GM04503 (cell line): ENCODE data around the gene TTC7B.
"Not testable (repeated sequence)": the region's sequence is repeated elsewhere in the genome, so short reads cannot be mapped to it uniquely, and the experiment has no call there.

Source experiments
- DNase-seq: peaks from one replicate; pipeline ENCODE4 v3.0.0-alpha.2; 2012; ENCODE audit warnings: low read depth

The TTC7B gene, protein sequence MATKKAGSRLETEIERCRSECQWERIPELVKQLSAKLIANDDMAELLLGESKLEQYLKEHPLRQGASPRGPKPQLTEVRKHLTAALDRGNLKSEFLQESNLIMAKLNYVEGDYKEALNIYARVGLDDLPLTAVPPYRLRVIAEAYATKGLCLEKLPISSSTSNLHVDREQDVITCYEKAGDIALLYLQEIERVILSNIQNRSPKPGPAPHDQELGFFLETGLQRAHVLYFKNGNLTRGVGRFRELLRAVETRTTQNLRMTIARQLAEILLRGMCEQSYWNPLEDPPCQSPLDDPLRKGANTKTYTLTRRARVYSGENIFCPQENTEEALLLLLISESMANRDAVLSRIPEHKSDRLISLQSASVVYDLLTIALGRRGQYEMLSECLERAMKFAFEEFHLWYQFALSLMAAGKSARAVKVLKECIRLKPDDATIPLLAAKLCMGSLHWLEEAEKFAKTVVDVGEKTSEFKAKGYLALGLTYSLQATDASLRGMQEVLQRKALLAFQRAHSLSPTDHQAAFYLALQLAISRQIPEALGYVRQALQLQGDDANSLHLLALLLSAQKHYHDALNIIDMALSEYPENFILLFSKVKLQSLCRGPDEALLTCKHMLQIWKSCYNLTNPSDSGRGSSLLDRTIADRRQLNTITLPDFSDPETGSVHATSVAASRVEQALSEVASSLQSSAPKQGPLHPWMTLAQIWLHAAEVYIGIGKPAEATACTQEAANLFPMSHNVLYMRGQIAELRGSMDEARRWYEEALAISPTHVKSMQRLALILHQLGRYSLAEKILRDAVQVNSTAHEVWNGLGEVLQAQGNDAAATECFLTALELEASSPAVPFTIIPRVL

DNA sequence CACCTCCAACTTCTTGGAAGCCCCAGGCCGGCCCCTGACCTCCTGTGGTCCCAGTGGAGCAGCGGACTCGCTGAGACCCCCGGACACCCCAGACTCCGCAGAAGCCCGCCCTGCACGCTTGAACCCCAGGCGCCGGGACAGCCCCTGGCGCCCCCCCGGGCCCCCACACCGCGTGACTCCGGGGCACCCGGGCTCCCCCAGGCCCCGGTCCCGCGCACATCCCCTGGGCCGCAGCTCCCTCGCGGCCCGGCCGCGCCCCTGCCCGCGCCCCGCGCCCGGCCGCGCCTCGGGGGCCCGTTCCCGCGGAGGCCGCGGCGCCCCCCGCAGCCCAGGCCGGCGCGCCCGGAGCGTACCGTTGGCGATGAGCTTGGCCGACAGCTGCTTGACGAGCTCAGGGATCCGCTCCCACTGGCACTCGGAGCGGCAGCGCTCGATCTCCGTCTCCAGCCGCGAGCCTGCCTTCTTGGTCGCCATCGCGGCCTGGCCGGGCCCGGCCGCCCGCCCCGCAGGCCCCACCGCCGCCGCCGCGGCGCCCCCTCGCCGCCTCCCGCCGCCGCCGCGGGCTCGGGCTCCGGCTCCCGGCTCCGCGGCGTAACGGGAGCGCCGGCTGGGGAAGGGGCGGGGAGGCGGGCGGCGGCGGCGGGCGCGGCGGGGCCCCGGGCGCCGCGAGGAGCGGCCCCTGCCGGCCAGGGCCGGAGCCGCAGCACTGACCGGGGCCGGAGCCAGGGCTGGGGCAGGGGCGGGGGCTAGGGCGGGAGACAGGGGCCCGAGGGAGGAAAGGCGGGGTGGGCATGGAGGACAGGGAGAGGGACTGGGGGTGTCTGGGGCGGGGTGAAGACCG is at the start of gene TTC7B:
TTC7B (minus strand) TSS at position 609 of the 841 bp plus-strand sequence; CDS start at position 474, 135 bp downstream.
- DNase-seq = no peak

DNA sequence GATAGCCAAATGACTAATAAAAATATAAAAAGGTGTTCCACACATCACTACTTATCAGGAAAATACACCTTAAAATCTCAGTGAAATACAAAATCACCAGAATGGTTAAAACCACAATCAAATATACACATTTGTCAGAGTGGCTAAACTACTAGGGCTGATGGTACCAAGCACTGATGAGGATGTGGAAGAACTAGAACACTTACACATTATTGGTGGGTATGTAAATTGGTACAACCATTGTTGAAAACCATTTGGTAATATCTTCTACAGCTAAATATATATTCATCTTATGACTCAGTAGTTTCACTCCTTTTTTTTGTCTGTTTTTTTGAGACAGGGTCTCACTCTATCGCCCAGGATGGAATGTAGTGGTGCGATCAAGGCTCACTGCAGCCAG is 48.5 kb upstream of the TTC7B start:
- no peak for DNase-seq

DNA sequence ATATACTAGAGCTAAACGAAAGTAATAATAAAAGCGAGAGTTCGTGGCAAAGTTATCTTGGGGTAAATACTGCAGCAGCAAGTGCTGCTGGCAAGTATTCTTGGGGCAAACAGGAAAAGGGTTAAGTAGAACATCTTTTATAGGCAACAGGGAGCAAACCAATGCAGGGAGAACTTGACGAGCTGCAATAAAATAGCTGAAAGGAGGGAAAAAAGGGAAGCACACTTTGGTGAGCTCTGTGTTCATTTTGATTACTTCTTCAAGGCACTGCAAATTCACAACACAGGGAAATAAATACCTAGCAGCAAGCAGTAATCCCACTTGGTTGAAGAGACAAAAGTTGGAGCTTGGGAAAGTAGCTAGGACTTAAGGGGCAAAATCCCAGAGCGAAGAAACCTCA is 42.3 kb upstream of the TTC7B start:
- DNase-seq = no peak

DNA sequence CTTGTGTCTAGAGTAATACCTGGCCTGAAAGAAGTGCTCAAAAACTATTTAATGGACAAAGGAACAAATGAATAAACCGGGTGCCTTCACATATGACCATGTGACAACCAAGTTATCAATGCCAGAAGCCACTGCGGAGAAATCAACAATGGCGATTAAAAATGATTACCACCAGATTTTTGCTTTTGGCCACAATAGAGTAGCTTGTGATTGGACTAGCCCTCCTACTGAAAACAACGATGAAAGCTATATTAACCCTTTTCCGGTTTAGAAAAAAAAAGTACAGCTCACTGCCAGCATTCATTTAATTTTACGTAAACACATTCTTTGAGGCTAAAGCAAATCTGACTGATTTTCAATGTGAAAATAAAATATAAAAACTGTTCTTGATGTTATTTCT is 41.6 kb upstream of the TTC7B start:
- DNase-seq = no peak

DNA sequence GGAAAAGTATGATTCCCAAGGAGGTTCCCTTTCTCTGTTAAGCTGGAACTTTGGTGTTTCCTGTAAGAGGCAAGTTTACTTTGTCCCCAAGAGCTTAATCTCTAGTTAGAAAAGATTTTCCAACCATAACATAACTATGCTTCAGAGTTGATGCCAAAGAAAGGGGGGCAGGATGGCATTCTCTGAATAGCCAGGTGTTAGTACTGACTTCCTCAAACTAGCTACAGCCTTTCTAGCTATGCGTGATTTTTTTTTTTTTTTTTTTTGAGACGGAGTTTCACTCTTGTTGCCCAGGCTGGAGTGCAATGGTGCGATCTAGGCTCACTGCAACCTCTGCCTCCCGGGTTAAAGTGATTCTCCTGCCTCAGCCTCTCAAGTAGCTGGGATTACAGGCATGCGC is 39.9 kb upstream of the TTC7B start:
- not testable (repeated sequence) for DNase-seq

DNA sequence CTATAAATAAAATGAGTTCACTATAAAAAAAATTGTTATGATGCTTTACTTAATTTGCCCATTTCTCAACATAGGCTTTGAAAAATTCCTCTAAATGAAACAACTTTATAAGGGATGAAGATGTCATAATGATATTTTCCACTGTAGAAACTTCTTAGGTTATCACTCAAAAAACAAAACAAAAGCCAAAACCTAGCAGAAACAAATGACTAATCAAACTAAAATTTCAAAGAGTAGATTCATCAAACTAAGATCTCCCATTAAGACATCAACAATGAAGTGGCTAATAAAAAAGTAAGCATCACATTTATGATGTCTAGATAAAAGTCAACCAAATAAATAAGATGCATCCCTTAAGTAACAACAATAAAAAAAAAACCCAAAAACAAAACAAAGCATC is 36.9 kb upstream of the TTC7B start:
- DNase-seq = no peak

DNA sequence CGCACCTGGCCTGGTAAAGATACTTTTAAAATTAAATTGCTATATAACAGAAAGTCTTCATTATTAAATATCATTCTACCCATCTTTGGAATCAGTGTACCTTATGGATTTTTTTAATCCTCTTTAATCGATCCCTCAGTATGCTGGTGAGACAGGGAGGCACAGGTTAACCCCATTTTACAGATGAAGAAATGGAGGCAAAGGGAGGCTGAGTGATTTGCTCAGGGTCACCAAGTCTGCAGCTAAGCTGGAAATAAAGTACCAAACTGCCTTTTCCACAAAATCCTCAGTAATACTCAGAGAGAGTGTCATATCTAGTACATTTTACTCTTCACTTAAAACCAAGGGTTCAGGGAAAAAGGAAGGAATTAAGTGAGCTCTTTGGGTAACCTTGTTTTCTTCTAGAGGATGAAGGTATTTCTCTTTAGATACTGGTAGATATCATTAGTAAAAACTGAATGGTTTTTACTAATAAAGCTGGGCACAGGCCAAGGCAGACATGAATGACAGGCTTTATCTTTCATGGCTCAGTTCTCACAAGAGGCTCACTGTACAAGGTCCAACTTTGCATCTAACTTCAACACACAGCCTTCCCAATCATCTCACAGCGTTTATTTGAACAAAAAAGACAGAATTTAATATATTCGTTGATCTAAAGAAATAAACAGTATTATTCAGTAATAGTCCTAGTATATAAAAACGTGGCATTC is 35.3 kb upstream of the TTC7B start:
- no peak for DNase-seq

DNA sequence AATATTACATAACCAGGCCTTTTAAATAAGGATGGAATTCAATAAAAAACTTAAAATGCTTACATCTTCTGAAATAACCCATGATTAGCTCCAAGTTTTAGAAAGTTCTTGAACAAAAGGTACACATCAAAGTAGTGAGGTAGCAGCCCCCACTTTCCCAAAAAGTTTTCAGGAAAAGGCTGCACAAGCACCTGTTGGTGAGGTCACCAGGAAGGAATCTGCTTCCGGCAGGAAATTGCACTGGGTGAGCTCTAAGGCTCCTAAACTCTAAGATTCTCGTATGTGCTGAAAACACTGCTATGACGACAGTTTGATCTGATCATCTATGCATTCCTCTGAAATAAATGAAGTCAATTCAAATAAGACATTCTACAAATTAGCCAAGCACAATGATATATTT is 34.3 kb upstream of the TTC7B start:
- DNase-seq = no peak

DNA sequence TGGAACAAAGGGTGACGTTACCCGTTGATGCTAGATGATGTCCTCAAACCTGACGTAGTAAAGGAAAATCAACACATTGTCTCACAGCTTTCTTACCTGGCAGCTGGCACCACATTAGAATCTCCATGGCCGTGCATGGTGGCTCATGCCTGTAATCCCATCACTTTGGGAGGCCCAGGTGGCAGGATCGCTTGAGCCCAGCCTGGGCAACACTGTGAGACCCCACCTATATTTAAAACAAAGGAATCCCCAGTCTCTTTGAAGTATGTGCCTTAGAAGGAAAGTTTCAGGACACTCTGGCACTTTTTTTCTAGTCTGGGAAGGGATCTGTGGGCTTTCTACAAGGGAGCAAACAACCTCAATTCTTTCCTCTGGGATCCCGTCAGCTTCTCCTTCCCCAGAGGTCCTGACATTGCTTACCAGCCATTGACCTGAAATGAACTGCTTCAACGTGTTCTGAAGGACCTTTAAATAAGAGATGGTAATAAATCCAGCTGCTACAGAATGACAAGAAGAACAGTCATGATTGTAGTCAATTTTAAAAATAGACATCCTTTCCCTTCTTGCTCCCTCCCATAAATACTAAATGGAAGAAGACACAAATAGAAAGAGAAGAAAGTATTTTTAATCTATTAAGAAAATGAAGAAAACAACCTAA is 33.7 kb upstream of the TTC7B start:
- DNase-seq = no peak

DNA sequence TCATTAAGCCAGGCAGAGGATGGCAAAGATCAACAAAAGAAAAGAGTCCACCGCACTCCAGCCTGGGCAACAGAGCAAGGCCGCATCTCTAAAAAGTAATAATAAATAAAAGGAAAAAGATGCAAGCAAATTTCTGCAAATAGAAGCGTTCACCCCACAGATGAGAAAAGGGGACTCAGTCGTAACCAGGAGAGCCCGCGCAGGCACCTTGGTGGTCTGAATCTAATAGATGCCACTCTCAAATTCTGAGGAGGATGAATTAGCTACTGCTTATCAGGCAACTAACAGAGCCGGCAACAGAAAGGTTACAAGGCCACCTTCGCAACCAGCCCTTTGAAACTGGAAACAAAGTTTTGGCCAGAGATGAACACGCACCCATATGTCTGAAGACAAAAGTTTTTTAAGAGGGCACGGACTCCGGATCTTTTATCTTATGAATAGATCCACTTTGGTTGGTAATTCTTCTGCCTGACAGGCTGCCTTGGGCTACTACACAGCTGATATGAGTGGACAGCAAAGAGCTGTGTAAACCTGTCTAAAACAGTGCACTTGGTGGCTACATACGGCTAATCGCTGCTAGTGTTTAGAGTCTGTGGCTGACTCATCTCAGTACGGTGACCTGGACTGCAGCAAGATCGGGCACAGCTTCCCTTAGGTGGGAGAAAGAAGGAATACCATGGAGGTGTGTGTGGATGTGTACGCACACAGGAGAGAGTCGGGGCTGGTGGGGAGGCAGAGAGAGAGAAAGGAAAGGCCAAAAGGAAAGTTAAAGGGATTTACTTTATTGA is 32.9 kb upstream of the TTC7B start:
- no peak for DNase-seq

DNA sequence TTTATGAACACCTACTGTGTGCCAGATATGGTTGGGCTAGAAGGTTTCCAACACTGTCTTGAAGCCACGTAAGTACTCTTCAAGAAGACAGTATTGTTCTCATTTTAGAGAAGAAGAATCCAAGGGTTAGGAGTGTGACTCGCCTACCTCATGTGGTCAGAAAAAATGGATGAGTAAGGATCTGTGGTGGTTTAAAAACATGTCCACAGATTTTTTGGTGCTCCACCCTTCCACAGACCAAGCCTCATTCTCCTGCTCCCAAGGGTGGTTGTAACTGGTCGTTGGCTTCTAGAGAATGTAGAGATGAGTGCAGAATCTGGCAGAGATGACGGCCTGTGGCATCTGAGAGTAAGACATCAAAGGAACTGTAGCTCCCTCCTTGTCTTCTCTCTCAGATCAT is 30.3 kb upstream of the TTC7B start:
- peak; percentile 78 for DNase-seq

DNA sequence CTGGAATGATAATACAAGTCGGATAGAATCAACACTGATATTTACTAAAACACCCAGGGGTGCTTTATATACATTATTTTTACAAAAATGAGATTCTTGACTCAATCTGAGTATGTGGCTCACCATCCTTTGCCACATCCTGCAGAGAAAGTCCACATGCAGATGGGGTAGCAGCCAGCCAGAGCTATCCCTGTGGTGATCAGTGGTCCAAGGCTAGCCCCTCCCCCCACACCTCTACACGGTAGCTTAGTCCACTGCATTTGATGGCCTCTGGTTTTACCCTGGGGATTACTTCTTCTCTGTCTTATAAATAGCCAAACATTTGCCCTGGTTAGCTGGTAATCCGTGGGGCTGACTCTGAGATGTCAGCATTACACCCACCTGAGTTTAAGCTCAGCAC is 28.1 kb upstream of the TTC7B start:
- DNase-seq = no peak

DNA sequence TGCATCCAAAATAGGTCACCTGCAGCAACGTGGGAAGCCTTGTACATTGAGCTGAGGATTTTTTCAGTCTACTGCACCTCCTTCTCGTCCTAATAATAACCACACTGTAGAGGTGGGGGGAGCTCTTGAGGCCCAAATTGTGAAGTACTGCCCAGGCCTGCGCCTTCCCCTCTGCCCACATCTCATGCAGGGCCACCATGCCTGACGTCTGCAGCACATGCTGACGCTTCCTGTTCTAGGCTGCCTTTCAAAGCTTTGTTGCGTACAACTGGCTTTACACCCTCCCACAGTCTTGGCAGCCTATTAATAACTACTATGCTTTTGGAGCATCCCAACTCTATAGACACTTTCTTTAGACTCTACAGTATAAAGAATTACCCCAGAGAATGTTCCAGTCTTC is 26.5 kb upstream of the TTC7B start:
- no peak for DNase-seq

DNA sequence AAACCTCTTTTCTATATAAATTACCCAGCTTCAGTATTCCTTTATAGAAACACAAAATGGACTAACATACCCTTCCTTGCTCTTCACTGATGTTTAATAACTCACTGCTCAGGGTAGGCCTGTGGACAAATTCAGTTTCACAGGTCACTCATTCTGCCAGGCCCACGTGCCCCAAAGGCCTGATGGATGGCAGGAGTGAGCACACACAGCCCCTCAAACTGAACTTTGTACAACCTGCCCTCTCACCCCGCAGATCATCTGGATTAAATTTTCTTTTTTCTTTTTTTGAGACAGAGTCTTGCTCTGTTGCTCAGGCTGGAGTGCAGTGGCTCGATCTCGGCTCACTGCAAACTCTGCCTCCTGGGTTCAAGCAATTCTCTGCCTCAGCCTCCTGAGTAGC is 24.4 kb upstream of the TTC7B start:
- not testable (repeated sequence) for DNase-seq

DNA sequence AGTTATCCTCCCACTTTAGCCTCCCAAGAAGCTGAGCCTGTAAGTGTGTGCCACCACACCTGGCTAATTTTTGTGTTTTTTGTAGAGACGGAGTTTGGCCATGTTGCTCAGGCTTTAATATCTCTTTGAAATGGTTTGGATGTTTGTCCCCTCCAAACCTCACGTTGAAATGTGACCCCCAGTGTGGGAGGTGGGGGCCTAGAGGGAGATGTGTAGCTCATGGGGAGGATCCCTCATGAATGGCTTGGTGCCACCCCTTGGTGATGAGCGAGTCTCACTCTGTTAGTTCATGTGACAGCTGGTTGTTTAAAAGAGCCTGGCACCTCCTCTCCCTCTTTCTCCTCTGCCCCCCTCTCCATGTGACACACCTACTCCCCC is 23.6 kb upstream of the TTC7B start:
- no peak for DNase-seq

DNA sequence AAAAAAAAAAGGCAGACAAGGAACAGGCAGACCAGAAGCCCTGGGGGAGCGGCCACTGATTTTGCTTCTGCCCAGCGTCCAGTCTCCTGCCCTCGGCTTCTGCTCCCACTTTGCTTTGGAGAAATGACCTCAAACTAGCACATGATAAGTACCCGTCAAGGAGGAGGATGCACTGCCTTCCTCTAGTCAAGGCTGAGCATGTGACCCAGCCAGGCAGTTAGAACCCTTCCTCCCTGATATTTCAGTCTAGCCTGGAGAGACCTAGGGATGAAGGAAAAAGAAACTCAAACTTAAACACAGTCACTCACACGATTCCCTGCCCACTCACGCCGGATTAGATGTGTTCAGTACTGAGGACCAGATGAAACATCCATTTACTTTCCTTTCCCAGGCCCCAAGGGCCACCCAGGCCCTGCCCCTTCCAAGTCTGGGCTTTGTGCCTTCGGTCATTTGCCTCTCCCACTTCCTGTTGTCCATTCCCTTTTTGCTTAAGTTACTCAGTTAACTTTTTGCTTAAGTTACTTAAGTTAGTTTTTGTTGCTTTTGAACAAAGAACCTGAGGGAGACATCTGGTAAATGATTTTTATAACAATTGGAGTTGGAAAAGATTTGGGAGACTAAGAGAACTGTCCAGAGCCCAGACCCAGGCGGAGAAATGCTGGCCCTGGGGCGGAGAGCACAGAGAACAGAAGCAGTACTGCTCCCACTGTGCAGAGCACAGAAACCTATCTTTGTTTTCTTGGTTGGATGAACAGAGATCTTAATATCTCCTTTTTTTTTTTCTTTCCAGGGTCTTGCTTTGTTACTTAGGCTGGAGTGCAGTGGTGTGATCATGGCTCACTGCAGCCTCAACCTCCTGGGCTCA is 23.0 kb upstream of the TTC7B start:
- peak; percentile 45 for DNase-seq

DNA sequence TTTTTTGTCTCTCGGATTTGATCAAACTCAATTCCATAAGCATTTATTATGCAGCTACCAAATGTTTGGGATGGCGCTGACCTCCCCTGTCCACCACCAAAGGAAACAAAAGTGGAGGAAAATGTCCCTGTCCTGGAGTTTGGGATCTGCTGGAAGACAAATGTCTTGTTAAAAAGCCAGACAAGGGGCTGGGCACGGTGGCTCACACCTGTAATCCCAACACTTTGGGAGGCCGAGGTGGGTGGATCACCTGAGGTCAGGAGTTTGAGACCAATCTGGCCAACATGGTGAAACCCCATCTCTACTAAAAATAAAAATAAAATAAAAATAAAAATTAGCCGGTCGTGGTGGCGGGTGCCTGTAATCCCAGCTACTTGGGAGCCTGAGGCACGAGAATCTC is 22.3 kb upstream of the TTC7B start:
- not testable (repeated sequence) for DNase-seq

DNA sequence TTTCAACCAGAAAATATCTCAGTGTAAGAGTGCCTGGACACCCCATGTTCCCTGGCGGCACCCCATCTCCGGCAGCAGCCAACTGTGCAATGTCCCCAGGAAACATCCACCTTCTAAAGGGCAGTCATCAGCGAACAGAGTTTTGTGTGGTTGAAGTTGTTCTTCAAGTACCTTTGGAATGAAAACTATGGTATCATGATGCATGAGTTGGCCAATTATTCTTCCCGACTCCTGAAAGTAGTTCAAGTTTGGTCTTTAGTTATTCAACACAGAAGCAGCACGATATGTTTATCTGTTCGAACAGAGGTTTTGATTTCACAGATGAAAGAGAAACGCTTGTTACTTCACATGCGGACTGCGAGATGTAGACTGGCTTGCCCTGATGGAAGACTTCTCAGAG is 21.1 kb upstream of the TTC7B start:
- no peak for DNase-seq

DNA sequence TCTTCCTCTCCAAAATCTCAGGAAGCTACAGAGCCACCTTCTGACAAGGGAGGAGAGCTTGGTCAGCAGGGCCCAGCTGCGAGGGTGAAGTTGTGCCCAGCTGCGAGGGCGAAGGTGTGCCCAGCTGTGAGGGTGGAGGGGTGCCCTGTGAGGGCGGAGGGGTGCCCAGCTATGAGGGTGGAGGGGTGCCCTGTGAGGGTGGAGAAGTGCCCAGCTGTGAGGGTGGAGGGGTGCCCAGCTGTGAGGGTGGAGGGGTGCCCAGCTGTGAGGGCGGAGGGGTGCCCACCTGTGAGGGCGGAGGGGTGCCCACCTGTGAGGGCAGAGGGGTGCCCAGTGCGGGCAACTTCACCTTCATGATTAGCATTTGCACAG is 20.4 kb upstream of the TTC7B start:
- DNase-seq = no peak

DNA sequence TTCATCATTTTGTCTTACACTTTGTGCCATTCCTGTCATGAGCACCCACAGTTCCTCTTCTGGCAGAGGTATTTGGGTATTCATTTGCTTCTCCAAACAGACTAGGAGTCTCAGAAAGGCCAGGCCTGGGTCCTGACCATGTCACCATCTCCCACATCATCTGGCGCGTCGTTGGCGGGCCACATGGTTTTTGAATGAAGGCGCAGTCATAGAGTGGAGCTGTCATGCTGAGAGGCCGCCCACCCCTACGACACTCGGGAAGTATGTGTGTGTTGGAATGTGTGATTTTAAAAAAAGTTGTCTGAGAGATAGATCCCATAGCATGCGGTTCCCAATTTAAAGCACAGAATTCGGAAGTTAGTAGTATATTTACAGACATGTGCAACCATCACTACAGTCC is 15.6 kb upstream of the TTC7B start:
- no peak for DNase-seq
